Calu3 (cell line): ENCODE results near the gene SF3B2. TPM values are rescaled to one million over a fixed set of nuclear protein-coding genes. Genes with fewer than 3 reads are reported as not detected.
A peak's percentile ranks its signal among the peaks of the same experiment; 100 is the strongest.

Source experiments
- BruUV-seq: library from RNA; stranded (reverse); fragments of 400-500 nt; replicated peaks from 2 replicates; lab custom pipeline; 2021; lab: Mats Ljungman, UMichigan
- CTCF ChIA-PET: fragments of 300-600 bp; sonication (Branson Sonifier 250); formaldehyde crosslinking; loops from one replicate; lab custom pipeline; 2022; ENCODE audit warnings: antibody characterized with exemption; lab: Charles Lee
- DNase-seq: peaks from one replicate; pipeline ENCODE4 v3.0.0; 2022
- H3K27ac Mint-ChIP-seq: one replicate; pipeline ENCODE4 v1.8.0; 2022; ENCODE audit warnings: mixed read lengths; ENCODE audit not compliant: unreplicated experiment
- H3K27me3 Mint-ChIP-seq: one replicate; pipeline ENCODE4 v1.8.0; 2022; ENCODE audit warnings: mixed read lengths; ENCODE audit not compliant: unreplicated experiment
- H3K36me3 Mint-ChIP-seq: one replicate; pipeline ENCODE4 v1.8.0; 2022; ENCODE audit warnings: mild to moderate bottlenecking, moderate library complexity, mixed read lengths; ENCODE audit not compliant: insufficient read depth, unreplicated experiment
- H3K4me1 Mint-ChIP-seq: one replicate; pipeline ENCODE4 v1.8.0; 2022; ENCODE audit warnings: mild to moderate bottlenecking, low read depth, mixed read lengths; ENCODE audit not compliant: unreplicated experiment
- H3K4me3 Mint-ChIP-seq: one replicate; pipeline ENCODE4 v1.8.0; 2022; ENCODE audit warnings: mild to moderate bottlenecking, low read depth, moderate library complexity, mixed read lengths; ENCODE audit not compliant: unreplicated experiment
- H3K9me3 Mint-ChIP-seq: one replicate; pipeline ENCODE4 v1.8.0; 2022; ENCODE audit warnings: low read depth, mixed read lengths; ENCODE audit not compliant: unreplicated experiment
- CTCF ChIP-seq: fragments of 200-600 bp; IDR thresholded peaks from one replicate; pipeline ENCODE4 v1.8.0; 2022; ENCODE audit warnings: antibody characterized with exemption; ENCODE audit not compliant: unreplicated experiment
- intact Hi-C: fragments of 100-400 bp; cut with micrococcal nuclease; formaldehyde crosslinking; loops from one replicate; pipeline ENCODE4 v1.10.0; 2022; ENCODE audit not compliant: unreplicated experiment
- total RNA-seq: library from RNA; stranded (reverse); gene quantifications from 2 replicates; pipeline ENCODE4 v1.2.3, GENCODE V29; 2022

The SF3B2 gene
- total RNA-seq, 1 experiment from 2014 or later, result 173 TPM

GRCh38 chr11:66101066-66101464 is 48.9 kb downstream of the SF3B2 start:
- no peak overlapping the region for H3K4me3 Mint-ChIP-seq
- H3K27me3 Mint-ChIP-seq, result no peaks in the 10 kb centered on the region
- BruUV-seq, result no TSS peak
- H3K9me3 Mint-ChIP-seq, result no peaks in the 10 kb centered on the region
- DNase-seq, result no peak
- H3K36me3 Mint-ChIP-seq, result no peaks in the 10 kb centered on the region
- TF ChIP-seq CTCF, result no peak
- no peaks in the 10 kb centered on the region for H3K4me1 Mint-ChIP-seq
- CTCF ChIA-PET, result interaction anchor here (0.6 kb wide), 1 partner anchor 20 kb away, joined by 5 read pairs; no protein-coding TSS in a partner anchor
- peak overlapping the region; percentile 15 for H3K27ac Mint-ChIP-seq
- intact Hi-C loops, result no loop called here

- H3K9me3 Mint-ChIP-seq, result no peaks in the 10 kb centered on the region
- H3K27me3 Mint-ChIP-seq, result no peaks in the 10 kb centered on the region
- H3K4me1 Mint-ChIP-seq, result peaks cover 12% of the 10 kb centered on the region
- H3K36me3 Mint-ChIP-seq, result no peaks in the 10 kb centered on the region
- DNase-seq, result no peak
- no peak for TF ChIP-seq CTCF
- intact Hi-C loops, result no loop called here
- H3K4me3 Mint-ChIP-seq, result no peak overlapping the region
- BruUV-seq, result no TSS peak
- CTCF ChIA-PET, result no interaction called here
- H3K27ac Mint-ChIP-seq, result no peak overlapping the region
Measured at GRCh38 chr11:66104057-66104638, 52.0 kb downstream of the SF3B2 start.

GRCh38 chr11:66106786-66107599 is 54.8 kb downstream of the SF3B2 start:
- H3K27me3 Mint-ChIP-seq, result no peaks in the 10 kb centered on the region
- H3K9me3 Mint-ChIP-seq, result no peaks in the 10 kb centered on the region
- H3K4me3 Mint-ChIP-seq, result no peak overlapping the region
- no peak for DNase-seq
- peaks cover 30% of the 10 kb centered on the region for H3K4me1 Mint-ChIP-seq
- no peak overlapping the region for H3K27ac Mint-ChIP-seq
- no peak for TF ChIP-seq CTCF
- no TSS peak for BruUV-seq
- intact Hi-C loops, result no loop called here
- no peaks in the 10 kb centered on the region for H3K36me3 Mint-ChIP-seq
- CTCF ChIA-PET, result no interaction called here

GRCh38 chr11:66107600-66108510 is 55.7 kb downstream of the SF3B2 start:
- H3K4me3 Mint-ChIP-seq, result no peak overlapping the region
- intact Hi-C loops, result no loop called here
- no peak for TF ChIP-seq CTCF
- no peaks in the 10 kb centered on the region for H3K36me3 Mint-ChIP-seq
- BruUV-seq, result no TSS peak
- H3K9me3 Mint-ChIP-seq, result no peaks in the 10 kb centered on the region
- H3K27ac Mint-ChIP-seq, result no peak overlapping the region
- H3K27me3 Mint-ChIP-seq, result no peaks in the 10 kb centered on the region
- no peak for DNase-seq
- CTCF ChIA-PET, result no interaction called here
- peaks cover 39% of the 10 kb centered on the region for H3K4me1 Mint-ChIP-seq
